IPS DF 6.9 (cell line): ENCODE results near the gene C4B.
"Not testable (repeated sequence)": the region's sequence is repeated elsewhere in the genome, so short reads cannot be mapped to it uniquely, and the experiment has no call there.

Experiments
- DNase-seq: peaks from one replicate; pipeline ENCODE4 v3.0.0-alpha.2; 2013; ENCODE audit warnings: low read depth, low spot score
- H3K27ac ChIP-seq: one replicate; pipeline ENCODE4 v1.5.1; 2013; ENCODE audit warnings: low read length, control low read depth
- H3K27me3 ChIP-seq: 2 replicates; pipeline ENCODE4 v1.6.1; 2013; ENCODE audit warnings: mild to moderate bottlenecking, low read length; ENCODE audit not compliant: control insufficient read depth, insufficient read depth
- H3K36me3 ChIP-seq: 2 replicates; pipeline ENCODE4 v1.6.1; 2013; ENCODE audit warnings: low read length; ENCODE audit not compliant: control insufficient read depth, insufficient read depth
- H3K4me1 ChIP-seq: 2 replicates; pipeline ENCODE4 v1.6.1; 2013; ENCODE audit warnings: low read length; ENCODE audit not compliant: control insufficient read depth, insufficient read depth
- H3K4me3 ChIP-seq: 2 replicates; pipeline ENCODE4 v1.5.1; 2013; ENCODE audit warnings: mild to moderate bottlenecking, low read length
- H3K9me3 ChIP-seq: 2 replicates; pipeline ENCODE4 v1.6.1; 2013; ENCODE audit warnings: low read length, inconsistent platforms; ENCODE audit not compliant: control insufficient read depth, insufficient read depth
- WGBS: extraction: QIAGEN DNeasy Blood & Tissue Kit; methylation state at CpG from one replicate; pipeline ENCODE4 v1.1.7; 2013; ENCODE audit warnings: mixed read lengths, missing lambda C conversion rate; ENCODE audit not compliant: insufficient read length, insufficient coverage; 5-methylcytosine and 5-hydroxymethylcytosine counted together

The C4B gene

GRCh38 chr6:32008037-32008436, 6.6 kb upstream of the C4B start:
- H3K4me1 ChIP-seq, H3K36me3 ChIP-seq, DNase-seq, H3K27ac ChIP-seq, H3K9me3 ChIP-seq, H3K27me3 ChIP-seq, H3K4me3 ChIP-seq: not testable (repeated sequence)
- WGBS = no CpG with 5 or more reads among the region's 24 CpGs

- H3K9me3 ChIP-seq, H3K36me3 ChIP-seq, H3K4me3 ChIP-seq, H3K4me1 ChIP-seq, DNase-seq, H3K27ac ChIP-seq, H3K27me3 ChIP-seq: not testable (repeated sequence)
- WGBS = no CpG with 5 or more reads among the region's 12 CpGs
Observed at GRCh38 chr6:32008616-32009015, 6.0 kb upstream of the C4B start.

GRCh38 chr6:32009537-32009936, 5.1 kb upstream of the C4B start:
- no CpG with 5 or more reads among the region's 12 CpGs for WGBS
- not testable (repeated sequence) for H3K27ac ChIP-seq, H3K4me3 ChIP-seq, H3K27me3 ChIP-seq, H3K36me3 ChIP-seq, H3K4me1 ChIP-seq, DNase-seq, H3K9me3 ChIP-seq

GRCh38 chr6:32010856-32011530, 3.6 kb upstream of the C4B start:
- H3K27ac ChIP-seq, H3K36me3 ChIP-seq, H3K27me3 ChIP-seq, H3K9me3 ChIP-seq, H3K4me3 ChIP-seq, DNase-seq, H3K4me1 ChIP-seq: not testable (repeated sequence)
- no CpG with 5 or more reads among the region's 27 CpGs for WGBS

GRCh38 chr6:32012941-32013617, 1.5 kb upstream of the C4B start:
- H3K9me3 ChIP-seq, H3K36me3 ChIP-seq, DNase-seq, H3K4me3 ChIP-seq, H3K27ac ChIP-seq, H3K27me3 ChIP-seq, H3K4me1 ChIP-seq: not testable (repeated sequence)
- WGBS = no CpG with 5 or more reads among the region's 17 CpGs

GRCh38 chr6:32013738-32014137, 857 bp upstream of the C4B start:
- not testable (repeated sequence) for H3K9me3 ChIP-seq, DNase-seq, H3K36me3 ChIP-seq, H3K27me3 ChIP-seq, H3K27ac ChIP-seq, H3K4me1 ChIP-seq, H3K4me3 ChIP-seq
- no CpG with 5 or more reads among the region's 5 CpGs for WGBS

GRCh38 chr6:32022100-32022499, 7.5 kb downstream of the C4B start:
- WGBS = no CpG with 5 or more reads among the region's 10 CpGs
- H3K4me3 ChIP-seq, H3K27me3 ChIP-seq, H3K27ac ChIP-seq, H3K36me3 ChIP-seq, H3K4me1 ChIP-seq, H3K9me3 ChIP-seq, DNase-seq: not testable (repeated sequence)

- DNase-seq, H3K4me3 ChIP-seq, H3K4me1 ChIP-seq, H3K9me3 ChIP-seq, H3K36me3 ChIP-seq, H3K27ac ChIP-seq, H3K27me3 ChIP-seq: not testable (repeated sequence)
- WGBS = no CpG with 5 or more reads among the region's 10 CpGs
Observed at GRCh38 chr6:32028631-32029030, 14.0 kb downstream of the C4B start.

GRCh38 chr6:32029553-32029952, 15.0 kb downstream of the C4B start:
- not testable (repeated sequence) for DNase-seq, H3K27me3 ChIP-seq, H3K9me3 ChIP-seq, H3K36me3 ChIP-seq, H3K4me1 ChIP-seq, H3K27ac ChIP-seq, H3K4me3 ChIP-seq
- WGBS = no CpG with 5 or more reads among the region's 14 CpGs

GRCh38 chr6:32035283-32036013, 20.9 kb downstream of the C4B start:
- H3K27ac ChIP-seq, H3K9me3 ChIP-seq, H3K4me1 ChIP-seq, H3K27me3 ChIP-seq, H3K36me3 ChIP-seq, H3K4me3 ChIP-seq, DNase-seq: not testable (repeated sequence)
- WGBS = no CpG with 5 or more reads among the region's 16 CpGs
